GM04503 (cell line): ENCODE data around the gene SNN.

Experiments used
- DNase-seq: peaks from one replicate; pipeline ENCODE4 v3.0.0-alpha.2; 2012; ENCODE audit warnings: low read depth

Gene SNN

GRCh38 chr16:11699234-11699894 is 31.1 kb downstream of the SNN start:
- DNase-seq: no peak

- DNase-seq: no peak
Observed at GRCh38 chr16:11700264-11701029, 32.2 kb downstream of the SNN start.

- DNase-seq: no peak
Observed at GRCh38 chr16:11705311-11706025, 37.2 kb downstream of the SNN start.

- no peak for DNase-seq
Observed at GRCh38 chr16:11706180-11706742, 38.0 kb downstream of the SNN start.

GRCh38 chr16:11707679-11708197 is 39.5 kb downstream of the SNN start:
- DNase-seq: no peak

GRCh38 chr16:11708421-11708820 is 40.2 kb downstream of the SNN start:
- no peak for DNase-seq

GRCh38 chr16:11711662-11712061 is 43.4 kb downstream of the SNN start:
- DNase-seq: no peak

- no peak for DNase-seq
Observed at GRCh38 chr16:11712122-11712521, 43.9 kb downstream of the SNN start.

GRCh38 chr16:11715246-11715947 is 47.1 kb downstream of the SNN start:
- no peak for DNase-seq

GRCh38 chr16:11716336-11716735 is 48.1 kb downstream of the SNN start:
- no peak for DNase-seq

- no peak for DNase-seq
Observed at GRCh38 chr16:11717811-11718210, 49.6 kb downstream of the SNN start.

- no peak for DNase-seq
Observed at GRCh38 chr16:11719171-11719570, 50.9 kb downstream of the SNN start.

- no peak for DNase-seq
Observed at GRCh38 chr16:11719762-11720161, 51.5 kb downstream of the SNN start.

- no peak for DNase-seq
Observed at GRCh38 chr16:11721781-11722467, 53.7 kb downstream of the SNN start.

- DNase-seq: no peak
Observed at GRCh38 chr16:11722468-11722808, 54.2 kb downstream of the SNN start.

GRCh38 chr16:11725457-11725856 is 57.2 kb downstream of the SNN start:
- no peak for DNase-seq

GRCh38 chr16:11726008-11726407 is 57.8 kb downstream of the SNN start:
- DNase-seq: no peak

- no peak for DNase-seq
Observed at GRCh38 chr16:11727796-11728543, 59.7 kb downstream of the SNN start.
